HepG2 (cell line): ENCODE data around the gene PIR. TPM values are rescaled to one million over a fixed set of nuclear protein-coding genes. Genes with fewer than 3 reads are reported as not detected.

Experiments
- ATAC-seq: fragments of 200-7000 bp; cut with Tn5 transposase; 3 replicates; pipeline ENCODE4 v1.9.1; 2020; ENCODE audit warnings: mild to moderate bottlenecking, moderate library complexity
- BruUV-seq: library from RNA; stranded (reverse); fragments of 400-500 nt; replicated peaks from 2 replicates; lab custom pipeline; 2021; lab: Mats Ljungman, UMichigan
- CTCF ChIA-PET: fragments of 300-600 bp; formaldehyde crosslinking; extraction: SDS; loops from one replicate; lab custom pipeline; 2021; ENCODE audit warnings: low total read pairs, inconsistent platforms, low intra/inter-chr PET ratio; lab: Yijun Ruan, JAX
- POLR2A ChIA-PET: fragments of 350-600 bp; sonication (Branson Sonifier 250); formaldehyde crosslinking; loops from one replicate; lab custom pipeline; 2020; ENCODE audit warnings: antibody characterized with exemption, inconsistent platforms; lab: Yijun Ruan, JAX
- DNase-seq: peaks from one replicate; pipeline ENCODE4 v3.0.0-alpha.2; 2015; ENCODE audit warnings: low spot score
- FAIRE-seq: peaks from 3 replicates; lab custom pipeline; 2011; peaks lifted over from hg19 to GRCh38; lab: Jason Lieb, UNC
- H2AFZ ChIP-seq: one replicate; pipeline ENCODE4 v1.6.1; 2011; ENCODE audit warnings: low read length, inconsistent platforms
- H3K27ac ChIP-seq: fragments of 300-600 bp; 3 replicates; pipeline ENCODE4 v1.8.0; 2011; ENCODE audit warnings: mixed run types, mild to moderate bottlenecking, mixed read lengths, low read length, inconsistent platforms; ENCODE audit not compliant: insufficient read depth; ENCODE audit errors: extremely low read length
- H3K27me3 ChIP-seq, 2 experiments: fragments of 200-600 bp in 1 of 2; 2 replicates in 1 of 2; 3 replicates in 1 of 2; pipeline versions ENCODE4 v1.6.0 to v1.8.0; 2011; ENCODE audit warnings: low read length in 2 of 2, mild to moderate bottlenecking in 2 of 2, moderate library complexity in 2 of 2, inconsistent platforms in 1 of 2; ENCODE audit not compliant: insufficient read depth in 2 of 2, control insufficient read depth in 1 of 2
- H3K36me3 ChIP-seq, 2 experiments: fragments of 200-600 bp in 1 of 2; replicated peaks in 1 of 2; 2 replicates in 1 of 2; 3 replicates in 1 of 2; pipeline versions ENCODE4 v1.5.1 to v1.8.0; 2011; ENCODE audit warnings: low read length in 2 of 2, inconsistent platforms in 1 of 2; ENCODE audit not compliant: insufficient read depth in 2 of 2, control insufficient read depth in 1 of 2
- H3K4me1 ChIP-seq: 2 replicates; pipeline ENCODE4 v1.5.1; 2012; ENCODE audit warnings: low read length, inconsistent platforms; ENCODE audit not compliant: insufficient read depth
- H3K4me2 ChIP-seq: 2 replicates; pipeline ENCODE4 v1.6.0; 2011; ENCODE audit warnings: low read depth, low read length, inconsistent platforms
- H3K4me3 ChIP-seq, 3 experiments: fragments of 200-600 bp in 1 of 3; sonication (generic), shearing (Covaris generic) in 1 of 3; replicated peaks in 1 of 3; 2 replicates each; pipeline ENCODE4 v1.5.1; 2011 to 2016; ENCODE audit warnings: low read length in 3 of 3, inconsistent platforms in 2 of 3, low read depth in 2 of 3, mild to moderate bottlenecking in 2 of 3, control low read depth in 1 of 3, mixed read lengths in 1 of 3; ENCODE audit not compliant: insufficient read depth in 1 of 3
- H3K79me2 ChIP-seq: one replicate; pipeline ENCODE4 v1.6.1; 2011; ENCODE audit warnings: low read length, inconsistent platforms; ENCODE audit not compliant: insufficient read depth
- H3K9ac ChIP-seq: 2 replicates; pipeline ENCODE4 v1.6.0; 2011; ENCODE audit warnings: mild to moderate bottlenecking, low read depth, low read length, inconsistent platforms; ENCODE audit not compliant: insufficient read depth
- H3K9me3 ChIP-seq: 2 replicates; pipeline ENCODE4 v1.5.1; 2012; ENCODE audit warnings: mild to moderate bottlenecking, low read length
- H4K20me1 ChIP-seq: 2 replicates; pipeline ENCODE4 v1.6.0; 2011; ENCODE audit warnings: inconsistent platforms, mild to moderate bottlenecking, low read length, moderate library complexity; ENCODE audit not compliant: insufficient read depth
- CEBPB ChIP-seq: IDR thresholded peaks from 2 replicates; pipeline ENCODE4 v1.6.1; 2011; ENCODE audit warnings: low read depth, low read length, improper control_type of control experiment, borderline replicate concordance
- CEBPG ChIP-seq: IDR thresholded peaks from 2 replicates; pipeline ENCODE4 v1.6.1; 2016
- HNF4A ChIP-seq: sonication (generic); formaldehyde crosslinking; IDR thresholded peaks from 2 replicates; pipeline ENCODE4 v1.4.0; 2020; ENCODE audit warnings: missing genetic modification reagents
- HNF4G ChIP-seq, 2 experiments: sonication (generic) in 1 of 2; formaldehyde crosslinking in 1 of 2; IDR thresholded peaks; 2 replicates each; pipeline versions ENCODE4 v1.4.0 to v1.6.1; 2011 to 2020; ENCODE audit warnings: borderline replicate concordance in 2 of 2, low read depth in 2 of 2, mild to moderate bottlenecking in 2 of 2, low read length in 1 of 2, missing genetic modification reagents in 1 of 2, moderate library complexity in 1 of 2
- NR2F6 ChIP-seq, 2 experiments: IDR thresholded peaks; 2 replicates each; pipeline ENCODE4 v1.6.1; 2016; ENCODE audit warnings: antibody characterized with exemption in 1 of 2, mild to moderate bottlenecking in 1 of 2
- PBX2 ChIP-seq: IDR thresholded peaks from 2 replicates; pipeline ENCODE4 v1.6.1; 2016; ENCODE audit warnings: control low read depth
- PRPF4 ChIP-seq: fragments of 200-400 bp; formaldehyde crosslinking; IDR thresholded peaks from 2 replicates; pipeline ENCODE4 v1.6.1; 2016; ENCODE audit warnings: low read length, low read depth; ENCODE audit not compliant: poor library complexity, severe bottlenecking
- RXRB ChIP-seq: IDR thresholded peaks from 2 replicates; pipeline ENCODE4 v1.6.1; 2016; ENCODE audit warnings: borderline replicate concordance, missing genetic modification reagents, missing compliant biosample characterization
- SIX1 ChIP-seq: sonication (generic); formaldehyde crosslinking; IDR thresholded peaks from 2 replicates; pipeline ENCODE4 v1.4.0; 2020; ENCODE audit warnings: missing genetic modification reagents, borderline replicate concordance
- SIX4 ChIP-seq: sonication (generic); formaldehyde crosslinking; IDR thresholded peaks from 2 replicates; pipeline ENCODE4 v1.4.0; 2020; ENCODE audit warnings: missing genetic modification reagents
- U2AF1 ChIP-seq: fragments of 200-400 bp; formaldehyde crosslinking; optimal IDR thresholded peaks from 2 replicates; pipeline ENCODE3; 2017; ENCODE audit warnings: mild to moderate bottlenecking, low read depth, low read length
- ZKSCAN1 ChIP-seq: fragments of 150-350 bp; IDR thresholded peaks from 2 replicates; pipeline ENCODE4 v1.6.1; 2014; ENCODE audit warnings: low read length
- ZNF275 ChIP-seq: sonication (generic); formaldehyde crosslinking; IDR thresholded peaks from 2 replicates; pipeline ENCODE4 v1.8.0; 2022; ENCODE audit warnings: missing genetic modification reagents, mild to moderate bottlenecking, inconsistent platforms, borderline replicate concordance
- ZNF34 ChIP-seq: sonication (generic); formaldehyde crosslinking; IDR thresholded peaks from 2 replicates; pipeline ENCODE4 v1.4.0; 2020; ENCODE audit warnings: mild to moderate bottlenecking, missing genetic modification reagents, borderline replicate concordance
- ZNF891 ChIP-seq: sonication (generic); formaldehyde crosslinking; IDR thresholded peaks from 2 replicates; pipeline ENCODE4 v1.5.0; 2020; ENCODE audit warnings: mild to moderate bottlenecking, missing genetic modification reagents
- WGBS: methylation state at CpG from one replicate; pipeline ENCODE4 v1.1.6; 2017; ENCODE audit warnings: low lambda C conversion rate; 5-methylcytosine and 5-hydroxymethylcytosine counted together
- in situ Hi-C: cut with HindIII; loops from 2 replicates; pipeline ENCODE4 v1.10.0; 2017; ENCODE audit warnings: low pct_unique_long_range_greater_than_20kb; ENCODE audit not compliant: extremely low pct_ligation_motif_present
- intact Hi-C: fragments of 100-400 bp; cut with micrococcal nuclease; formaldehyde crosslinking; loops from one replicate; pipeline ENCODE4 v1.10.0; 2022; ENCODE audit not compliant: unreplicated experiment
- polyA plus RNA-seq, 8 experiments: library from polyadenylated mRNA; depleted of rRNA in 3 of 8; stranded (reverse) in 7 of 8; unstranded in 1 of 8; fragments of >200 nt; fragmentation: Illumina TruSeq in 4 of 8; extraction: Trizol in 4 of 8; gene quantifications; 2 replicates each; pipeline versions ENCODE4 v1.2.1 to v1.2.3, GENCODE V29; 2011 to 2016; ENCODE audit warnings: low read depth in 4 of 8, missing spikeins in 1 of 8, mixed read lengths in 1 of 8; ENCODE audit not compliant: insufficient read depth in 1 of 8
- total RNA-seq, 5 experiments: library from RNA; depleted of rRNA; stranded (reverse); fragments of >200 nt; fragmentation: Illumina TruSeq; extraction: Trizol; gene quantifications; 2 replicates each; pipeline ENCODE4 v1.2.3, GENCODE V29; 2016; ENCODE audit warnings: low read depth in 1 of 5

PIR gene
- total and polyA plus RNA-seq, 2 of the 13 experiments (the other 11 are each of a cell fraction or from before 2014, with no cell fraction given), result 12.2 to 38.0 TPM

GRCh38 chrX:15384304-15384703 is 108.8 kb downstream of the PIR start, which contains the start of gene VEGFD:
Gene VEGFD, minus strand, starts transcription at chrX:15384413. Its CDS starts 467 bp downstream, at chrX:15383946.
- no peaks in the 10 kb centered on the region for H3K79me2 ChIP-seq
- peak within 1 kb of the TSS; percentile 27; the same call in 1 of the 2 replicates for H3K4me2 ChIP-seq
- intact Hi-C loops, result no loop called here
- ATAC-seq, result peak; percentile 88
- H3K9ac ChIP-seq, result no peak within 1 kb of the TSS
- H3K4me1 ChIP-seq, result peaks cover 14% of the 10 kb centered on the region
- no peaks in the 10 kb centered on the region for H3K27me3 ChIP-seq
- no peaks in the 10 kb centered on the region for H3K36me3 ChIP-seq
- BruUV-seq, result no TSS peak
- ChIA-PET POLR2A (no interaction called here), CTCF (no interaction called here)
- 30% methylated on average over 2 of the region's 2 CpGs for WGBS
- no peak within 1 kb of the TSS for H2AFZ ChIP-seq
- no peaks in the 10 kb centered on the region for H3K9me3 ChIP-seq
- peak; percentile 82 for FAIRE-seq
- TF ChIP-seq NR2F6 (IDR thresholded peaks at IDR 0.05) (no peak), NR2F6 (CRISPR knock-in tag; IDR thresholded peaks at IDR 0.05) (0 out of 2 replicates have a peak, but pooled peaks have one; percentile 22), U2AF1 (no peak), ZNF891 (CRISPR knock-in tag) (no peak), SIX4 (peak; percentile 96), CEBPG (CRISPR knock-in tag) (peak; percentile 82), RXRB (no peak), PRPF4 (no peak), ZNF275 (CRISPR knock-in tag) (no peak), SIX1 (CRISPR knock-in tag) (peak; percentile 94), ZKSCAN1 (no peak), ZNF34 (CRISPR knock-in tag) (no peak), CEBPB (peak; percentile 88), PBX2 (CRISPR knock-in tag) (no peak), HNF4G (IDR thresholded peaks at IDR 0.05; ENCODE audit: borderline replicate concordance, low read depth, low read length) (peak; percentile 57; the same call in 1 of the 2 replicates), HNF4G (CRISPR knock-in tag; IDR thresholded peaks at IDR 0.05; ENCODE audit: borderline replicate concordance, low read depth) (no peak), HNF4A (CRISPR knock-in tag) (peak; percentile 70)
- H3K27ac ChIP-seq, result no peak within 1 kb of the TSS
- H4K20me1 ChIP-seq, result no peaks in the 10 kb centered on the region
- H3K4me3 ChIP-seq, result no peak within 1 kb of the TSS
- peak; percentile 54 for DNase-seq
- in situ Hi-C loops, result no loop called here
